ENCODE results near the gene TRAF1. TPM values are rescaled to one million over a fixed set of nuclear protein-coding genes. Genes with fewer than 3 reads are reported as not detected.

Gene TRAF1
- total RNA-seq, 5 donors from 2014 or later (not counting 1 experiment from before 2014, with no cell fraction given): 67.6 to 170 (median 157) TPM

- Mint-ChIP-seq H3K4me3 (no peak overlapping the region), H3K27ac (no peak overlapping the region), H3K4me1 (peaks cover 0 to 4% (median 0%) of the 10 kb centered on the region in 3 donors), H3K36me3 (peaks cover 15% of the 10 kb centered on the region), H3K9me3 (no peaks in the 10 kb centered on the region), H3K27me3 (no peaks in the 10 kb centered on the region)
- ChIA-PET CTCF (no interaction called here), POLR2A (no interaction called here)
- DNase-seq (no peak), ATAC-seq (replicated peaks in 1 of 4) (no peak)
- H3K36me3 ChIP-seq (ENCODE audit: control insufficient read depth in 2 of 2, extremely low read depth in 1 of 2, insufficient read depth in 1 of 2, low read length in 1 of 2): no peaks in the 10 kb centered on the region
- WGBS (ENCODE audit: insufficient coverage): 100% methylated on average over 1 of the region's 3 CpGs
- H3K4me1 ChIP-seq (ENCODE audit: control insufficient read depth in 1 of 2, extremely low read depth in 1 of 2, insufficient read depth in 2 of 2, low read length in 2 of 2): no peaks in the 10 kb centered on the region
- H3K9me3 ChIP-seq: no peaks in the 10 kb centered on the region
- H3K4me3 ChIP-seq (ENCODE audit: control insufficient read depth in 1 of 2, extremely low read depth in 1 of 2, low read length in 1 of 2): no peak overlapping the region
- H3K27me3 ChIP-seq (replicated peaks in 1 of 2; ENCODE audit: control insufficient read depth in 2 of 2, extremely low read depth in 1 of 2, insufficient read depth in 2 of 2, low read length in 1 of 2): no peaks in the 10 kb centered on the region
- H3K27ac ChIP-seq (ENCODE audit: low read length): no peak overlapping the region
These were observed 39.4 kb upstream of the TRAF1 start for GRCh38 chr9:120966013-120966369.

GRCh38 chr9:120965344-120966012 lies 38.9 kb upstream of the TRAF1 start:
- POLR2A ChIA-PET: no interaction called here
- Mint-ChIP-seq H3K27ac (no peak overlapping the region), H3K27me3 (no peaks in the 10 kb centered on the region), H3K9me3 (no peaks in the 10 kb centered on the region), H3K36me3 (peaks cover 15% of the 10 kb centered on the region), H3K4me1 (peaks cover 0 to 4% (median 0%) of the 10 kb centered on the region in 3 donors), H3K4me3 (no peak overlapping the region)
- Histone ChIP-seq H3K4me3 (ENCODE audit: control insufficient read depth in 1 of 2, extremely low read depth in 1 of 2, low read length in 1 of 2) (no peak overlapping the region), H3K27me3 (replicated peaks in 1 of 2; ENCODE audit: control insufficient read depth in 2 of 2, extremely low read depth in 1 of 2, insufficient read depth in 2 of 2, low read length in 1 of 2) (no peaks in the 10 kb centered on the region), H3K9me3 (no peaks in the 10 kb centered on the region), H3K36me3 (ENCODE audit: control insufficient read depth in 2 of 2, extremely low read depth in 1 of 2, insufficient read depth in 1 of 2, low read length in 1 of 2) (no peaks in the 10 kb centered on the region), H3K4me1 (ENCODE audit: control insufficient read depth in 1 of 2, extremely low read depth in 1 of 2, insufficient read depth in 2 of 2, low read length in 2 of 2) (no peaks in the 10 kb centered on the region), H3K27ac (ENCODE audit: low read length) (no peak overlapping the region)
- CTCF ChIA-PET: no interaction called here
- ATAC-seq (replicated peaks in 1 of 4): no peak
- DNase-seq: no peak
- 100% methylated on average over 1 of the region's 4 CpGs for WGBS (ENCODE audit: insufficient coverage)

GRCh38 chr9:120961936-120962335 lies 35.3 kb upstream of the TRAF1 start:
- ChIA-PET POLR2A (no interaction called here), CTCF (no interaction called here)
- whole genome bisulfite sequencing (ENCODE audit: insufficient coverage): no CpG with 5 or more reads among the region's 3 CpGs
- Histone ChIP-seq H3K4me3 (ENCODE audit: control insufficient read depth in 1 of 2, extremely low read depth in 1 of 2, low read length in 1 of 2) (no peak overlapping the region), H3K36me3 (ENCODE audit: control insufficient read depth in 2 of 2, extremely low read depth in 1 of 2, insufficient read depth in 1 of 2, low read length in 1 of 2) (no peaks in the 10 kb centered on the region), H3K27ac (ENCODE audit: low read length) (no peak overlapping the region), H3K4me1 (ENCODE audit: control insufficient read depth in 1 of 2, extremely low read depth in 1 of 2, insufficient read depth in 2 of 2, low read length in 2 of 2) (no peaks in the 10 kb centered on the region), H3K9me3 (no peaks in the 10 kb centered on the region), H3K27me3 (replicated peaks in 1 of 2; ENCODE audit: control insufficient read depth in 2 of 2, extremely low read depth in 1 of 2, insufficient read depth in 2 of 2, low read length in 1 of 2) (no peaks in the 10 kb centered on the region)
- DNase-seq: no peak
- Mint-ChIP-seq H3K4me1 (peaks cover 0 to 4% (median 0%) of the 10 kb centered on the region in 3 donors), H3K36me3 (peaks cover 15% of the 10 kb centered on the region), H3K4me3 (no peak overlapping the region), H3K9me3 (no peaks in the 10 kb centered on the region), H3K27ac (no peak overlapping the region), H3K27me3 (no peaks in the 10 kb centered on the region)
- no peak for ATAC-seq (replicated peaks in 1 of 4)

- DNase-seq (no peak), ATAC-seq (replicated peaks in 1 of 4) (no peak)
- no peaks in the 10 kb centered on the region for H3K4me1 Mint-ChIP-seq
- POLR2A ChIA-PET: no interaction called here
- no CpG with 5 or more reads among the region's 1 CpG for WGBS (ENCODE audit: insufficient coverage)
- peaks cover 15% of the 10 kb centered on the region for H3K36me3 Mint-ChIP-seq
- no peaks in the 10 kb centered on the region for H3K9me3 Mint-ChIP-seq
- CTCF ChIA-PET: interaction anchor here (1.1 to 1.6 kb wide), 2 partner anchors 22 to 113 kb away, joined by 3 read pairs; no protein-coding TSS in a partner anchor
- H3K4me1 ChIP-seq (ENCODE audit: control insufficient read depth in 1 of 2, extremely low read depth in 1 of 2, insufficient read depth in 2 of 2, low read length in 2 of 2): no peaks in the 10 kb centered on the region
- no peak overlapping the region for H3K27ac ChIP-seq (ENCODE audit: low read length)
- no peaks in the 10 kb centered on the region for H3K36me3 ChIP-seq (ENCODE audit: control insufficient read depth in 2 of 2, extremely low read depth in 1 of 2, insufficient read depth in 1 of 2, low read length in 1 of 2)
- H3K27me3 ChIP-seq (replicated peaks in 1 of 2; ENCODE audit: control insufficient read depth in 2 of 2, extremely low read depth in 1 of 2, insufficient read depth in 2 of 2, low read length in 1 of 2): no peaks in the 10 kb centered on the region
- H3K27ac Mint-ChIP-seq: no peak overlapping the region
- no peaks in the 10 kb centered on the region for H3K27me3 Mint-ChIP-seq
- no peak overlapping the region for H3K4me3 ChIP-seq (ENCODE audit: control insufficient read depth in 1 of 2, extremely low read depth in 1 of 2, low read length in 1 of 2)
- no peaks in the 10 kb centered on the region for H3K9me3 ChIP-seq
- H3K4me3 Mint-ChIP-seq: no peak overlapping the region
These were observed 33.4 kb upstream of the TRAF1 start for GRCh38 chr9:120960001-120960400.

- no peak overlapping the region for H3K27ac Mint-ChIP-seq
- no peaks in the 10 kb centered on the region for H3K4me1 Mint-ChIP-seq
- WGBS (ENCODE audit: insufficient coverage): no CpG with 5 or more reads among the region's 3 CpGs
- no peaks in the 10 kb centered on the region for H3K27me3 ChIP-seq (replicated peaks in 1 of 2; ENCODE audit: control insufficient read depth in 2 of 2, extremely low read depth in 1 of 2, insufficient read depth in 2 of 2, low read length in 1 of 2)
- H3K4me3 ChIP-seq (ENCODE audit: control insufficient read depth in 1 of 2, extremely low read depth in 1 of 2, low read length in 1 of 2): no peak overlapping the region
- H3K36me3 Mint-ChIP-seq: peaks cover 7% of the 10 kb centered on the region
- H3K9me3 ChIP-seq: no peaks in the 10 kb centered on the region
- ChIA-PET CTCF (interaction anchor here in 1 of 2 donors (1.0 to 1.4 kb wide), 2 partner anchors 11 to 25 kb away, joined by 3 to 6 read pairs; no protein-coding TSS in a partner anchor), POLR2A (no interaction called here)
- H3K27ac ChIP-seq (ENCODE audit: low read length): no peak overlapping the region
- no peaks in the 10 kb centered on the region for H3K36me3 ChIP-seq (ENCODE audit: control insufficient read depth in 2 of 2, extremely low read depth in 1 of 2, insufficient read depth in 1 of 2, low read length in 1 of 2)
- DNase-seq (no peak), ATAC-seq (replicated peaks in 1 of 4) (no peak)
- no peak overlapping the region for H3K4me3 Mint-ChIP-seq
- no peaks in the 10 kb centered on the region for H3K4me1 ChIP-seq (ENCODE audit: control insufficient read depth in 1 of 2, extremely low read depth in 1 of 2, insufficient read depth in 2 of 2, low read length in 2 of 2)
- no peaks in the 10 kb centered on the region for H3K27me3 Mint-ChIP-seq
- no peaks in the 10 kb centered on the region for H3K9me3 Mint-ChIP-seq
These were observed 30.3 kb upstream of the TRAF1 start for GRCh38 chr9:120956862-120957261.

GRCh38 chr9:120951960-120952618 lies 25.5 kb upstream of the TRAF1 start:
- Mint-ChIP-seq H3K27ac (no peak overlapping the region), H3K27me3 (no peaks in the 10 kb centered on the region), H3K4me3 (no peak overlapping the region), H3K36me3 (no peaks in the 10 kb centered on the region), H3K4me1 (no peaks in the 10 kb centered on the region), H3K9me3 (no peaks in the 10 kb centered on the region)
- ChIA-PET CTCF (interaction anchor here in 1 of 2 donors (0.6 kb wide), 1 partner anchor 245 kb away, joined by 3 read pairs; no protein-coding TSS in a partner anchor), POLR2A (interaction anchor here in 1 of 2 donors (0.7 kb wide), 1 partner anchor 165 kb away, joined by 4 read pairs; no protein-coding TSS in a partner anchor)
- DNase-seq: no peak
- Histone ChIP-seq H3K27me3 (replicated peaks in 1 of 2; ENCODE audit: control insufficient read depth in 2 of 2, extremely low read depth in 1 of 2, insufficient read depth in 2 of 2, low read length in 1 of 2) (no peaks in the 10 kb centered on the region), H3K27ac (ENCODE audit: low read length) (no peak overlapping the region), H3K4me3 (ENCODE audit: control insufficient read depth in 1 of 2, extremely low read depth in 1 of 2, low read length in 1 of 2) (no peak overlapping the region), H3K36me3 (ENCODE audit: control insufficient read depth in 2 of 2, extremely low read depth in 1 of 2, insufficient read depth in 1 of 2, low read length in 1 of 2) (no peaks in the 10 kb centered on the region), H3K4me1 (ENCODE audit: control insufficient read depth in 1 of 2, extremely low read depth in 1 of 2, insufficient read depth in 2 of 2, low read length in 2 of 2) (no peaks in the 10 kb centered on the region), H3K9me3 (no peaks in the 10 kb centered on the region)
- WGBS (ENCODE audit: insufficient coverage): 96% methylated on average over 4 of the region's 9 CpGs
- no peak for ATAC-seq (replicated peaks in 1 of 4)
